Keratinocyte (primary cell): ENCODE results near the gene EDC4.

Experiments
- CTCF ChIP-seq, 3 experiments: IDR thresholded peaks in 1 of 3; conservative IDR thresholded peaks in 1 of 3; optimal IDR thresholded peaks in 1 of 3; 2 replicates in 2 of 3; 3 replicates in 1 of 3; pipeline versions ENCODE3 to v1.5.1; 2011; ENCODE audit warnings: low read length in 3 of 3, mild to moderate bottlenecking in 3 of 3, moderate library complexity in 2 of 3, control low read depth in 1 of 3, inconsistent platforms in 1 of 3; ENCODE audit not compliant: insufficient read depth in 2 of 3; ENCODE audit errors: extremely low read depth in 1 of 3
- EZH2 ChIP-seq: IDR thresholded peaks from one replicate; pipeline ENCODE4 v1.6.1; 2012; ENCODE audit warnings: inconsistent platforms, mild to moderate bottlenecking, low read length, moderate library complexity

DNA sequence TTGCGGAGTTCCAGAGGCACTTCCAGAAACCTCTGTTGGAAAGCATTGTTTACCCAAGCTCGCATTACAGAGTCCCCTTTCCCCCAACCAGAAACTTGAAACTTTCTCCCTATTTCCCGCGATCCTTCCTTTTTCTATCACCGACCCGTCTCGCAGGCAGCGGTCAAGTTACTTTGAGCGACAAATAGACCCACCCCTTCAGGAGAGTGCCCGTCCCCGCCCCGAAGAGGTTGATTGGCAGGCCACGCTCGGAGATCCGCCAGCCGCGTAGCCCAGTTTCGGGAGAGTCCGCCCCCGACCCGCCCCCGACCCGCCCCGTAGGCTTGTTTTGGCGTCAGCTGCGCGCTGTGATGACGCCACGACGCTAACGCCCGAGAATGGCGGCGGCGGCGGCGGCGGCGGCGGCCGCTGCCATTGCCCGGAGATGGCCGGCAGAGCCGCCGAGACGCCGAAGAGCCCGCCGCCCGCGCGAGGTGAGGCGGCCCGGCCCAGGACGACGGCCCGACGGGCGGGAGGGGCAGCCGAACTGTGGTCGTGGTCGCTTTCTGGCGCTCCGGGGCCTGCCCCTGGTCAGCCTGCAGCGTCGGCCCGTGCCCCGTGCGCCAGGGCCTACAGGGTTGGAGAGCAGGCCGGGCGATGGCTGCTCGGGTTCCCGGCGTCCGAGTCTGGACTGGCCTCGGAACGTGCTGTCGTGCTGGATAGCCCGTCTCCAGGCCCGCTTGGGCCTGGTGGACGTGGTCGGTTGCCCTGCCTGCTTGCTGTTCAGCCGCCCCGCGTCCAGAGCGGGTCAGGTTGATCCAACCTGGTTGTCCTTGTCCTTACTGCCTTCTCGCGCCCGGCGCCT, 20.3 kb downstream of the EDC4 start, which contains the start of gene PSKH1:
- TF ChIP-seq CTCF (optimal IDR thresholded peaks at IDR 0.05 in 1 of 3, IDR thresholded peaks at IDR 0.05 in 1 of 3, conservative IDR thresholded peaks at IDR 0.05 in 1 of 3; ENCODE audit: extremely low read depth in 1 of 3, insufficient read depth in 2 of 3, low read length in 3 of 3) (no peak), EZH2 (no peak)
